GM10847 (cell line): ENCODE measurements around the gene LHX5.

ENCODE experiments used
- POLR2A ChIP-seq: IDR thresholded peaks from 2 replicates; pipeline ENCODE4 v1.6.1; 2011; ENCODE audit not compliant: insufficient read length; ENCODE audit errors: extremely low read depth

The LHX5 gene

DNA sequence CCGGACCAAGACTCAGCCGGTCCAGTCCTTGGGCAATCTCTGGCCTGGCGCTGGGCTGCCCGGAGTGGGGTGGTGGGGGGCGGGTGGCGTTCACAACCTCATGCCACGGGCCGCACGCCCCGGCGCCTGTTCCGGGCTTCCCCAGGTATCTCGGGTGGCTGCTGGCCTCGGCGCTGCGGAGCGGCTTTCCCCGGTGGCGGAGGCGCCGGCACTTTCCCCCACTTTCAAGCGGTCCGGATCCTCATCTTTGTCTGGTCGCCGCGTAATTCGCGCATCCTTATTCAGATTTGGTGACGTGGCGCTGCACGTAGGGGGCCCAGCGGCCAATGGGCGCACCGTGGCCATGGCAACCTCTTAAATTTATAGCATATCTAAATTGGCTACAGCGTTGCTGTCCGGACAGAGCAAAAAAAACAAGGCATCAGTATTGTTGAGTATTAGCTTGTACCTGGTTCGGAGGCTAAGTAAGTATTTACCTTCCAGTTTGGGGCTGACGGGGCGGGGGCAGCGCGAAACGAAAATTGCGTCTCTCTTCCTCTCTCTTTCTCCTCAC lies at the start of gene LHX5:
TSS of gene LHX5 (minus strand) at position 253 of the 553 bp plus-strand sequence. CDS start 373 bp downstream, outside the sequence.
- no peak for TF ChIP-seq POLR2A

DNA sequence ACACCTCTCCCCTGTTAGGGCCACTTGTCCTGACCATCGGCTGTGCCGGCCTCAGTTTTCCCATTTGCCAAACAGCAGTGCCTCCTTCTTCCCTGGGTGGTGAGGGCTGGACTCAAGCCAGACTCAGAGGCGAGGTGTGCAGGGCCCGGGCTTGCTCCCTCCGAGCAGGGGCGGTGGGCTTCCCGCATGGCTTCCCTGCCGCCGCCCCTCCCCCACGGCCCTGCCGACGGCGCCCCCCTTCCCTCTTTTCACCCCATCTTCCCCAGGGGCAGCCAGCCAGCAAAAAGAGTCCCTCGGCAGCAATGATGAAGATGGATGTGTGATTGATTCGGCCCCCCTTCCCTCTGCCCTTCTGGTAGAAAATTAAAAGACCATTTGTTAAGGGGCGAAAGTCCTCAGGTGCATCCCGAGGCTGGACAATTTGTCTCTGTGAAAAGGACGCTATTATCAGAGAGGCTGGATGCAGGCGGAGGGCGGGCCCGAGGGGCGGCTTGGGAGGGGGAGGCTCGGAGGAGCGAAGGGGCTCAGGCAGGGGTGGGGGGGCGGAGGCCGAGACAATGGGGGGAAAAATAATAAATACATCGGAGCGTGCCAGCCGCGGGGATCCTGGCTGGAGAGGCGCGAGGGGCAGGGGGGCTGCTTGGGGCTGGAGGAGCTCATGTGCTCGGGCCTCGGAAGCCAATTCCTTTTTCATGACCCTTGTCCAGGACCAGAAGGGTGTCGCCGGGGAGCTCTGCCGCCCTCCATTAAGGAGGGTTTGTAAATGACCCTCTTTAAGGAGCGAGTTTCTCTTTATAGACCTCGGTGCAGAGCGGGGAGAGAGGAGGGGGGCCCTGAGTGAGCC lies 48.0 kb upstream of the LHX5 start:
- no peak for TF ChIP-seq POLR2A

DNA sequence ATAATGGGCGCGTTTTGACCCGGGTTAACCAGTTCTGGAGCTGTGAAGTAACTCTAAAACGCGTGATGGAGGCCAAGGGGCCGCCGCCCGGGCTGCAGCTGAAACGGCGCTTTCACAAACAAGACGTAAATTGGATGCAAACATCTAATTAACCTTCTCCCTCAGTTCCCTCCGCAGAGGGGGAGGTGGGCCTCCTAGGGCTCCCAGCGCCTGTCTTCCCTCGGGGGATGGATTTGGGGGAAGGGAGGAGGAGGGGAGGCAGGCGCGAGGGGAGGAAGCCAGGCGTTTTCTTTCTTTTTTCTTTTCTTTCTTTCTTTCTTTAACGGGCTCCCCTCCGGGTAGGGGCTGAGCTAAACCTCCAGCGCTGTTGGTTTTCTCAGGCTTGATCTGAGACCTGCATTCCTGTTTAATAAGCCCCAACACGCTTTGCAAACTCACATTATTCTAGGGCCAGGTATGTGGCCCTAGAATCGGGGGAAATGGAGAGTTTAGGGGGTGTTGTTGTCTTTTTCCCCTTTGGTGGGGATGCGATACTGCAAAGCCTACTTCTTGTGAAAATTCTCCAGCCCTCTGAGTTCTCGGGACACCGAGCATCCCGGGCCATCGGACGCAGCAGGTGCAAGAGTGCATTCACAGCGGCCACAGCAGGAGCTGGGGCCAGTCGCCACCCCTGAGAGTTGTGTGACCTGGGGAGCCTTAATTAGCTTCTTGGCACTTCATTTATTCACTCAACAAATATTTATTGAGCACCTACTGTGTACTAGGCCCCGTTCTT lies 43.6 kb upstream of the LHX5 start:
- no peak for TF ChIP-seq POLR2A

DNA sequence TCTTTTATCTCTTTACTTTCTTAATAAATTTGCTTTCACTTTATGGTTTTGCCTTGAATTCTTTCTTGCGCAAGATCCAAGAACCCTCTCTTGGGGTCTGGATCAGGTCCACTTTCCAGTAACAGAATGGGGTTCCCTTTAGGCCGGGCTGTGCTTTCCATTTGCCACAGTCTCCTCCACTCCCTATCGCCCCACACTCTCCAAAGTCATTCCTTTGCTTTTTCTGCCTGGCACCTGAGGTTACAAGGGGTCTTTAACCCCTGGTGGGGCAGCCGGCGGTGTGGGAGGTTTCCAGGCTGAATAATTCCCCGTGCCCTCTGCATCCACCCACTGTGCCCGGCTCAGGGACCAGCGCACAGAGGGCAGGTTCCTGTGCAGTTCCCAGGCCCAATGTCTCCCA lies 42.9 kb upstream of the LHX5 start:
- no peak for TF ChIP-seq POLR2A

DNA sequence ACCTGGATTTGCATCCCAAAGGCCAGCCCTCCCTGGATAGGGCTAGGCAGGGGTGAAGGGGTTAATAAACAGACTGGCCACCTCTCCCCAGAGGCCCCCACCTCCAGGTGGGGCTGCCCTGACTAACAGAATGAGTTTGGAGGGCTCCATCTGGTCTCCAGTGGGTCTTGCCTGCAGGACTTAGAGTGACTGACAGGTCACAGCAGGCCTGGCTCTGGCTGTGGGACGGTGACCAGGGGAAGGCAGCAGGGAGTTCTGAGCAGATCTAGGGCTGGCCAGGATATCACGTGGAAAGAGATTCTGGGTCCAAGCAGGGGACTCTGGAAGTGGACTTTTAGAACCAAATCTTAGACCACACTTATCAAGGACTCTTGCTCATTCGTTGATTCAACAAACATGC lies 40.9 kb upstream of the LHX5 start:
- TF ChIP-seq POLR2A: no peak

DNA sequence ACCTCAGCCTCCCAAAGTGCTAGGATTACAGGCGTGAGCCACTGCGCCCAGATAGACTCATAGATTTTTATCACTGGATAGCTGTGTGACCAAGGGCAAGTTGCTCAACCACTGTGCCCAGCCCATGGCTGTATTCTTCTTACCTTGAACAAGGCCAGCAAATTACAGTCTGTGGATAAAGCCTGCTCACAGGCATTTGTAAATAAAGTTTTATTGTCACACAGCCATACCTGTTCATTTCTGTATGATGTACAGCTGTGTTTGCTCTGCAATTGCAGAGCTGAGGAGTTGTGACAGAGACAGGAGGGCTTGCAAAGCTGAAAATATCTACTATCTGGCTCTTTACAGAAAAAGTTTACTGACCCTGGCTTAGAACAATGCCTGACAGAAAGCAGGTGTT lies 35.2 kb upstream of the LHX5 start:
- TF ChIP-seq POLR2A: no peak

DNA sequence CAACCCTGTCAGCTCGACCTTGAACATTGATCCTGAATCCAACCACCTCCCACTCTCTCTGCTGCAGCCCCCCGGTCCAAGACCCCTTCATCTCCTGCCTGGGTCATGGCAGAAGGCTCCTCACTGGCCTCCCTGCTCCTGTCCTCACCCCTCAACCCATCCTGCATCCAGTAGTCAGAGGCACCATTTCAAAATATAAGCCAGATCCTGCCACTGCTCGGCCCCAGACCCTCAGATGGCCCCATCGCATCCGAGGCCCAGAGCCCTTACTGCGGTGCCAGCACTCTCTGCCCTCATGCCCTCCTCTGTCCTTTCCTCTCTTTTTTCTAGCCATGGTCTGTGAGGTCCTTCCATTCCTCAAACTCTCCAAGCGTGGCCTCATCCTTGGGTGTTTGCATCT lies 34.3 kb upstream of the LHX5 start:
- TF ChIP-seq POLR2A: no peak

DNA sequence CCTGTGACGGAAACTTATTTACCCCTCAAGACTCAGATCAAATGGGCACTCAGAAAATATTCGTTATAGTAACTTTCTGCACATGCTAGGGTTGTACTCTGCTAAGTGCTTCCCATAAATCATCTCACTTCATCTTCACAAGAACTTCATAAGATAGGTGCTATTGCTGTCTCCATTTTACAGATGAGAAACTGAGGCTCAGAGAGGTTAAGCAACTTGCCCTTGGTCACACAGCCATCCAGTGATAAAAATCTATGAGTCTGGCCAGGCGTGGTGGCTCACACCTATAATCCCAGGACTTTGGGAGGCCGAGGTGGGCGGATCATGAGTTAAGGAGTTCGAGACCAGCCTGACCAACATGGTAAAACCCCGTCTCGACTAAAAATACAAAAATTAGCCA lies 33.2 kb upstream of the LHX5 start:
- TF ChIP-seq POLR2A: no peak

DNA sequence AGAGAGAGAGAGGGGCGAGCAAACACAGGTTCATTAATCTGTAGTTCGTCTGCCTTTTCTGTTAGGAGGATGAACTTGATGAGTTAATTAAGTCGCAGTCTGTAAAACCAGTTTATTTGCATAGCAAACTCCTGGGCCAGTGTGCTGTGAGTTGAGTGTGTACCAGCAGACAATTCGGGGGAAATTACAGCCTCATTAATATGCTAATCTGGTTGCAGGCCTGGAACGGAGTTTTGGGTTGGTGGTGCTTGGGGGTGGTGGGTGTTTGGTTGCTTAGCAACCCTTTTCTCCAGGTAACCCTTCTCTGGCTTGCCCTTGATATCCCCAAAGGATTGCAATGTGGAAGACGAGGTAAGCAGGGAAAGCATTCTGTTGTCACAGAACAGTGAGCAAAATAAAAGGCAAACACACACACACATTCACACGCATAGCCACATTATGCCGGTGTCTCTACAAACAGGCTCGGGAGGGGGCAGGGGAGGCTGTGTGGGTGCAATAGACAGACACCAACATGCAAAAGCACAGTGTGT lies 29.2 kb upstream of the LHX5 start:
- TF ChIP-seq POLR2A: no peak

DNA sequence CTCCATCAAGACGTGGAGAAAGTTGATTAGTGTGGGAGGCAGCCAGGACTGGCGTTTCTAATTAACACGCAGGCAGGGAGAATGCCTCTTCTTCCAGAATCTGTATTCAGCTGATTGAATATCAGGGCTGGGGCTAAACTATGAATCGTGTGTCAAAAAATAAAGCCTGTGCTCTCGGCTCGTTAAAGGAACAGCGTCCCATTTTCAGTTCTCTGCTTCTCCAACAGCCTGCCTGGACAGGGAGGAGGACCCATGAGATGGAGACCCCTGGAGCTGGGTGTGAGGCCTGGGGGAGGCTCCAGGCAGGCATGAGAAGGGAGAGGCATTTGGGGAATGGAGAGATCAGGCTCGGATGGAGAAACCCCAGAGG lies 28.6 kb upstream of the LHX5 start:
- TF ChIP-seq POLR2A: no peak

DNA sequence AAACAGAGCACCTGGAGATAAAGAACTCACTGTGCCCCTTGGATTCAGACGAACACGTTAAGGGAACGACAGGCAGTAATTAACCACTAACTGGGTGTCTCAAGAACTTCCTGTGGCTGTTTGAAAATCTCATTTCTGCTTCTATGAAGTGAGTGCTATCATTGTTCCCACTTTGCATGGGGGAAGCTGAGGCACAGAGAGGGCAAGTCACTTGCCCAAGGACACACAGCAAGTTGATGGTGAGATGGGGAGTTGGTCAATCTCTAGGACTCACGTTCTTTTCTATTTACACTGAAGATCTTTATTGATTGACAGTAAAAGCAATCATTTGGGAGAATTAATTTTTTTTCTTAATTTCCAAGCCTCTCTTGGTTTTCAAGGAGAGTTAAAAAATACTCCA lies 26.8 kb upstream of the LHX5 start:
- TF ChIP-seq POLR2A: no peak

DNA sequence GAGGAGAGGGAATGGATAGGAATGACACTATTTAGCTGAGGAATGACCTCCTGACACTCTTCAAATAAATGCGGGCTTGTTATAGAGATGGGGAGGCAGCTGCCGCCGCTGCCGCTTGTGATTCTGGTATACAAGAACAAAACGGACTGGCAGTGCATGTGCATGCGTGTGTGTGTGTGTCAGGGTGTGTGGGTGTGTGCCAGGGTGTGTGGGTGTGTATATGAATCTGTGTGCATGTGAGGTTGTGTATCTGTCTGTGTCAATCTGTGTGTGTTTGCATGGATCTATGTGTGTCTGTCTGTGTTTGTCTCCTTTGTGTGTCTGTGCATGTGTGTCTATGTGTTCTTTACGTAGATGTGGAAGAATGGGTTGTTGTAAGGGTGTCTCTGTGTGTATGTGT lies 26.0 kb upstream of the LHX5 start:
- no peak for TF ChIP-seq POLR2A

DNA sequence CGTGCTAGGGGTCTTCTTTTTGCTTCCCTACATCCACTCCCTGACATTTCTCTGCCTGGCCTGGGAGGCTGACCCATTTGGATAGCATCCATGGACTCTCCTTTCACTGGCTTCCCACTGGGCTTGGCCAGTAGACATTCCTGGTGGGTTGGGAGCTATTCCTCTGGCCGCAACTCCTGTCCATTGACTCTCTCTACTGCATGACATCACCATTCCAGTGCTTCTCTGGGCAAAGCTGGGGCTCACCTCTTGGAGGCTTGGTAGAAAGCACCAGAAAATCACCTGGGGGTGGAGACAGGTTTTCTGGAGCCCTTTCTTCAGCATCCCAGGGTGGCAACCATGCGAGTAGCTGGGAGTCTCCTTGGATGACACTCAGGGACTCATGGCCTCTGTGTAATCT lies 16.7 kb upstream of the LHX5 start:
- no peak for TF ChIP-seq POLR2A

DNA sequence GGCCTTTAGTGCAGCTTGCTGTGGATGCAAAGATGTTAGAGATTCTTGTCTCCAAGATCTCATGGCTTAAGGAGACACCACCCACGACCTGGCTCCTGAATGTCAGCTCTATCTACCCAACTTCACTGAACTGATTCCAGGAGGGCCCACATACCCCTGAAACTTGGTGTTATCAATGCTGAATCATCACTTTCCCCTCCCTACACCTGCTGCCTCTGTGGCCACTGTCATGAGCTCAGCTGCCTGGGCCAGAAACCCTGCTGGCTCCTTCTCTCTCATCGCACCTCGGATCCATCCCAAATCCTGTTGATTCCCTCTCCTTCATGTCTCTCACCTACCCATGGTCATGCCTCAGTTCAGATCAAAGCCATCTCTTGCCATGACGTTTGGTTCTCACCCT lies 15.1 kb upstream of the LHX5 start:
- no peak for TF ChIP-seq POLR2A

DNA sequence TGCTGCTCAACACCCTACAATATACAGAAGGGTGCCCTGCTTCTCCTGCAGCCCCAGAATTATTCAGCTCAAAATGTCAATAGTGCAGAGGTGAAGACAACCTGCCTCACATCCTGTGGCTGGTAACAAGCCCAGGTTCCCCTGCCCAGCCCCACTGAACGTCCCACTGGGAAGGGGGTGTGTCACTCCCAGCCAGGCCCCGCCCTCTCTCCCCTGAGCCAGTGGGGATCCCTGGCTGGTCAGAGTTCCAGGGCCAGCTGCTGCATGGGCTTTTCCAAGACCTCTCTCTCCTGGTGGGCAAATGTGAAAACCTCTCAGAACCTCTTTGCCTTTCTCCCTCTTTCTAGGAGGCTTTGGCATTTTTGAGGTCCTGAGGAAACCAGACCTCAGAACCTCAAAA lies 13.7 kb upstream of the LHX5 start:
- TF ChIP-seq POLR2A: no peak

DNA sequence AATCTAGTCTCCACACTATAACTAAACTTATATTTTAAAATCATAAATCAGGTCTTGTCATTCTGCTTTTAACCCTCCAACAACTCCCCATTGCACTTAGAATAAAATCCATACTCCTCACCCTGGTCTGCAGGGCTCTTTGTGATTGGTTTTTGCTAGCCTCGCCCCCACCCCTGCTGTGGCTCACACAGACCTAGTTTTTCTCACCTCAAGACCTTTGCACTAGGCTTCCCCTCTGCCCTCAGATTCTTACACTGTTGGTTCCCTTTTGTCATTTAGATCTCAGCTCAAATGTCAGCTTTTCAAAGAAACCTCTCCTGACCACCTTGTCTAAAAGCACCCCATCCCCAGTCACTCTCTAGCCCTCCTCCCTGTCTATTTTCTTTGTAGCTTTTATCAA lies 10.7 kb upstream of the LHX5 start:
- TF ChIP-seq POLR2A: no peak

DNA sequence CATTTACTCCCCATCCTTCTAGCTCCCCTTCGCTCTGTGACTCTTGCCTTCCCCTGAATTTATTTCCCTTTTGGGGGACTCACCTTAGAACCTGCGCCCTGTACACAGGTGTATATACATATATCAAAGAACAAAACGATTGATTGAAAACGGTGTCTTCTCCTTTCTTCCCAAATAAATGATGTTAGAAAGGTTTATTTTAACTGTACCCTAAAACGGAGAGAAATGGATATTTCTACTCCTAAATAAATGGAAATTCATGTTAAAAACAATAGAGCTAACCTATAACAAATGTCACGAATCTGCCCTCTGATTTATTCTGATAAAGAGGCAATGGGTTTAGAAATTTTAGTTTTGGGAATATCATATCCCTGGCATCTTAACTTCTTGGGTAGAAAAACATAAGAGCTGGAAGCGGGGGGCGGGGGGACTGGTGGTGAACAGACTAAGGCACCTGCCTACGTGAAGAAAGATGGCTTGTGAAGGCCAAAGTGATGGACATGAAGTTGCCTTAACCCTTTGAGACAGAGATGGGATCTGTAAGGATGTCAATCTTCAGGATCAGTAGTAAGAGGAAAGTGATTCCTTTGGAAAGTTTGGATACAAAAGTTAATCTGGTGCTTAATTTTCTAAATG lies 8.8 kb upstream of the LHX5 start:
- no peak for TF ChIP-seq POLR2A
